Esophagus squamous epithelium (tissue), 4 donors: ENCODE results near the gene PPP1R3E.

Experiments
- POLR2A ChIP-seq, 4 donors: fragments of 450-650 bp; IDR thresholded peaks; one replicate each; pipeline ENCODE4 v1.6.1; 2017; ENCODE audit warnings: antibody characterized with exemption in 4 of 4, mild to moderate bottlenecking in 4 of 4, moderate library complexity in 3 of 4
- TF ChIP-seq, protein P1 (sequence below), 6 experiments: fragments of 450-650 bp in 4 of 6; fragments of 200-600 bp in 2 of 6; sonication (generic) in 2 of 6; IDR thresholded peaks; one replicate each; pipeline ENCODE4 v1.5.1; 2016 to 2019; ENCODE audit warnings: antibody characterized with exemption in 6 of 6, mild to moderate bottlenecking in 4 of 6, moderate library complexity in 4 of 6

DNA sequence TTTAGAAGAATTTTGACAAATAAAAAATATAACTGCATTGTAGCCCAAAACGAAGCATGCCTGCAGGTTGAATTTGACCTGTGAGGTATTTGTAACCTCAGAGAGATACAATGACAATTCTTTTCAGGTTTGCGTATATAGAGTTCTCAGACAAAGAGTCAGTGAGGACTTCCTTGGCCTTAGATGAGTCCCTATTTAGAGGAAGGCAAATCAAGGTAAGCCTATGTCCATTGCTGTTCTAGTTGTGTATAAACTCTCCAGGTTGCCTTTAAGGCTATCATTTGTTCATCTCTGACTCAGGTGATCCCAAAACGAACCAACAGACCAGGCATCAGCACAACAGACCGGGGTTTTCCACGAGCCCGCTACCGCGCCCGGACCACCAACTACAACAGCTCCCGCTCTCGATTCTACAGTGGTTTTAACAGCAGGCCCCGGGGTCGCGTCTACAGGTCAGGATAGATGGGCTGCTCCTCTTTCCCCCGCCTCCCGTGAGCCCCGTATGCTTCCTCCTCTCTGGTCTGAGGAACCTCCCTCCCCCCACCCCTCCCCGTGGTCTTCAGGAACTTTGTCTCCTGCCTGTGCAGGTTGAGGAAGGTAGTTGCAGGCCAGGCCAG, 21.3 kb upstream of the PPP1R3E start:
- TF ChIP-seq, protein P1, sequence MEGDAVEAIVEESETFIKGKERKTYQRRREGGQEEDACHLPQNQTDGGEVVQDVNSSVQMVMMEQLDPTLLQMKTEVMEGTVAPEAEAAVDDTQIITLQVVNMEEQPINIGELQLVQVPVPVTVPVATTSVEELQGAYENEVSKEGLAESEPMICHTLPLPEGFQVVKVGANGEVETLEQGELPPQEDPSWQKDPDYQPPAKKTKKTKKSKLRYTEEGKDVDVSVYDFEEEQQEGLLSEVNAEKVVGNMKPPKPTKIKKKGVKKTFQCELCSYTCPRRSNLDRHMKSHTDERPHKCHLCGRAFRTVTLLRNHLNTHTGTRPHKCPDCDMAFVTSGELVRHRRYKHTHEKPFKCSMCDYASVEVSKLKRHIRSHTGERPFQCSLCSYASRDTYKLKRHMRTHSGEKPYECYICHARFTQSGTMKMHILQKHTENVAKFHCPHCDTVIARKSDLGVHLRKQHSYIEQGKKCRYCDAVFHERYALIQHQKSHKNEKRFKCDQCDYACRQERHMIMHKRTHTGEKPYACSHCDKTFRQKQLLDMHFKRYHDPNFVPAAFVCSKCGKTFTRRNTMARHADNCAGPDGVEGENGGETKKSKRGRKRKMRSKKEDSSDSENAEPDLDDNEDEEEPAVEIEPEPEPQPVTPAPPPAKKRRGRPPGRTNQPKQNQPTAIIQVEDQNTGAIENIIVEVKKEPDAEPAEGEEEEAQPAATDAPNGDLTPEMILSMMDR (IDR thresholded peaks at IDR 0.05): no peak
- TF ChIP-seq POLR2A (IDR thresholded peaks at IDR 0.05): no peak
